ENCODE results near the gene DGAT2.
"Not testable (repeated sequence)": the region's sequence is repeated elsewhere in the genome, so short reads cannot be mapped to it uniquely, and the experiment has no call there.

DGAT2 gene

GRCh38 chr11:75735181-75735845, 33.3 kb upstream of the DGAT2 start:
- CTCF ChIA-PET: interaction anchor here (1.5 to 1.7 kb wide), 3 partner anchors 10 to 417 kb away, joined by 4 to 6 read pairs (median 4); no protein-coding TSS in a partner anchor
- TF ChIP-seq CTCF (IDR thresholded peaks at IDR 0.05; ENCODE audit: control extremely low read depth, extremely low read depth, low read depth, missing control alignments): no peak
- POLR2A ChIA-PET: no interaction called here
- DNase-seq (ENCODE audit: extremely low spot score): no peak

- POLR2A ChIA-PET: no interaction called here
- CTCF ChIA-PET: interaction anchor here (1.0 to 2.1 kb wide), 2 partner anchors 31 to 415 kb away, joined by 3 to 5 read pairs; no protein-coding TSS in a partner anchor
- DNase-seq (ENCODE audit: extremely low spot score): no peak
- TF ChIP-seq CTCF (IDR thresholded peaks at IDR 0.05; ENCODE audit: control extremely low read depth, extremely low read depth, low read depth, missing control alignments): no peak
Measured at GRCh38 chr11:75737314-75737713, 31.3 kb upstream of the DGAT2 start.

- CTCF ChIA-PET: interaction anchor here (1.2 to 1.3 kb wide), 2 partner anchors 17 to 18 kb away, joined by 3 read pairs; no protein-coding TSS in a partner anchor
- TF ChIP-seq CTCF (IDR thresholded peaks at IDR 0.05; ENCODE audit: control extremely low read depth, extremely low read depth, low read depth, missing control alignments): no peak
- DNase-seq (ENCODE audit: extremely low spot score): no peak
- POLR2A ChIA-PET: no interaction called here
Measured at GRCh38 chr11:75740681-75741080, 27.9 kb upstream of the DGAT2 start.

- CTCF ChIA-PET: interaction anchor here (1.0 kb wide), 1 partner anchor 20 kb away, joined by 4 read pairs; no protein-coding TSS in a partner anchor
- DNase-seq (ENCODE audit: extremely low spot score); POLR2A ChIA-PET: not testable (repeated sequence)
Measured at GRCh38 chr11:75743159-75743558, 25.4 kb upstream of the DGAT2 start.

GRCh38 chr11:75743711-75744563, 24.6 kb upstream of the DGAT2 start:
- CTCF ChIA-PET: interaction anchor here (1.0 kb wide), 1 partner anchor 20 kb away, joined by 4 read pairs; no protein-coding TSS in a partner anchor
- no peak for DNase-seq (ENCODE audit: extremely low spot score)
- TF ChIP-seq CTCF (IDR thresholded peaks at IDR 0.05; ENCODE audit: control extremely low read depth, extremely low read depth, low read depth, missing control alignments): no peak
- POLR2A ChIA-PET: no interaction called here

- CTCF ChIA-PET: no interaction called here
- no peak for DNase-seq (ENCODE audit: extremely low spot score)
- POLR2A ChIA-PET: no interaction called here
- no peak for TF ChIP-seq CTCF (IDR thresholded peaks at IDR 0.05; ENCODE audit: control extremely low read depth, extremely low read depth, low read depth, missing control alignments)
Measured at GRCh38 chr11:75745807-75746206, 22.8 kb upstream of the DGAT2 start.

GRCh38 chr11:75748729-75749273, 19.8 kb upstream of the DGAT2 start:
- CTCF ChIA-PET; DNase-seq (ENCODE audit: extremely low spot score); POLR2A ChIA-PET: not testable (repeated sequence)

- CTCF ChIA-PET: interaction anchor here (0.6 kb wide), 1 partner anchor 125 kb away, joined by 3 read pairs; no protein-coding TSS in a partner anchor
- POLR2A ChIA-PET; DNase-seq (ENCODE audit: extremely low spot score): not testable (repeated sequence)
Measured at GRCh38 chr11:75754933-75755332, 13.6 kb upstream of the DGAT2 start.
